ENCODE data around the gene MYBPC3.

- TF ChIP-seq POLR2A (IDR thresholded peaks at IDR 0.05) (no peak), EP300 (IDR thresholded peaks at IDR 0.05) (no peak)
These were observed 37.3 kb upstream of the MYBPC3 start for GRCh38 chr11:47389577-47390421.

All from tibial nerve (tissue), 3 donors.